Loucy (cell line): ENCODE results near the gene SEMA5A.

Source experiments
- H2AFZ ChIP-seq: fragments of 200-600 bp; sonication (generic); 2 replicates; pipeline ENCODE4 v1.6.0; 2016; ENCODE audit warnings: antibody characterized with exemption, mild to moderate bottlenecking, low read length, moderate library complexity
- H3F3A ChIP-seq: fragments of 200-600 bp; 2 replicates; pipeline ENCODE4 v1.6.0; 2016; ENCODE audit warnings: antibody characterized with exemption, low read depth, mild to moderate bottlenecking
- H3K27me3 ChIP-seq: fragments of 200-600 bp; sonication (generic); 2 replicates; pipeline ENCODE4 v1.6.1; 2014; ENCODE audit warnings: low read length, mild to moderate bottlenecking; ENCODE audit not compliant: insufficient read depth, poor library complexity, severe bottlenecking
- H3K36me3 ChIP-seq: fragments of 200-600 bp; sonication (generic); 2 replicates; pipeline ENCODE4 v1.6.1; 2016; ENCODE audit warnings: low read length; ENCODE audit not compliant: insufficient read depth
- H3K4me1 ChIP-seq: fragments of 200-600 bp; sonication (generic); 2 replicates; pipeline ENCODE4 v1.5.1; 2014; ENCODE audit warnings: low read length, mild to moderate bottlenecking; ENCODE audit not compliant: insufficient read depth, poor library complexity, severe bottlenecking
- H3K4me2 ChIP-seq: fragments of 200-600 bp; sonication (generic); 2 replicates; pipeline ENCODE4 v1.6.0; 2014; ENCODE audit warnings: antibody characterized with exemption, low read length, low read depth, mild to moderate bottlenecking; ENCODE audit not compliant: poor library complexity, severe bottlenecking
- H3K4me3 ChIP-seq: fragments of 200-600 bp; sonication (generic); 2 replicates; pipeline ENCODE4 v1.5.1; 2014; ENCODE audit warnings: low read length, mild to moderate bottlenecking, mixed read lengths; ENCODE audit not compliant: poor library complexity, severe bottlenecking
- H3K79me2 ChIP-seq: fragments of 200-600 bp; sonication (generic); 2 replicates; pipeline ENCODE4 v1.6.1; 2014; ENCODE audit warnings: low read length; ENCODE audit not compliant: insufficient read depth
- H3K9ac ChIP-seq: fragments of 200-600 bp; sonication (generic); 2 replicates; pipeline ENCODE4 v1.6.0; 2014; ENCODE audit warnings: mild to moderate bottlenecking, low read depth, low read length, moderate library complexity; ENCODE audit not compliant: poor library complexity, severe bottlenecking
- H3K9me2 ChIP-seq: fragments of 200-600 bp; sonication (generic); replicated peaks from 2 replicates; pipeline ENCODE4 v1.6.1; 2016; ENCODE audit warnings: low read depth, low read length, mixed read lengths
- H3K9me3 ChIP-seq: fragments of 200-600 bp; sonication (generic); 2 replicates; pipeline ENCODE4 v1.6.1; 2014; ENCODE audit warnings: mild to moderate bottlenecking, antibody characterized with exemption, low read length, low read depth; ENCODE audit not compliant: insufficient read depth
- H4K20me1 ChIP-seq: fragments of 200-600 bp; sonication (generic); 2 replicates; pipeline ENCODE4 v1.6.0; 2014; ENCODE audit warnings: antibody characterized with exemption, low read length, mild to moderate bottlenecking; ENCODE audit not compliant: insufficient read depth, poor library complexity, severe bottlenecking
- CTCF ChIP-seq: fragments of 200-600 bp; sonication (generic); conservative IDR thresholded peaks from 2 replicates; pipeline ENCODE4 v1.5.1; 2014; ENCODE audit warnings: mild to moderate bottlenecking, antibody characterized with exemption, low read length
- EZH2phosphoT487 ChIP-seq: fragments of 200-600 bp; IDR thresholded peaks from 2 replicates; pipeline ENCODE4 v1.6.1; 2018; ENCODE audit warnings: antibody characterized with exemption, mild to moderate bottlenecking, moderate library complexity, borderline replicate concordance

Gene SEMA5A

GRCh38 chr5:9331372-9331771 lies 214.5 kb downstream of the SEMA5A start:
- H3K4me3 ChIP-seq = no peak overlapping the region
- H3K4me2 ChIP-seq = no peak overlapping the region
- no peaks in the 10 kb centered on the region for H3K4me1 ChIP-seq
- no peaks in the 10 kb centered on the region for H3K9me2 ChIP-seq
- no peaks in the 10 kb centered on the region for H3K27me3 ChIP-seq
- no peak overlapping the region for H2AFZ ChIP-seq
- no peak overlapping the region for H3K9ac ChIP-seq
- H3K79me2 ChIP-seq = no peaks in the 10 kb centered on the region
- TF ChIP-seq EZH2phosphoT487 (no peak), CTCF (no peak)
- H3F3A ChIP-seq = no peaks in the 10 kb centered on the region
- no peaks in the 10 kb centered on the region for H4K20me1 ChIP-seq
- H3K9me3 ChIP-seq = no peaks in the 10 kb centered on the region
- no peaks in the 10 kb centered on the region for H3K36me3 ChIP-seq

GRCh38 chr5:9329125-9329524 lies 216.8 kb downstream of the SEMA5A start:
- no peak overlapping the region for H3K9ac ChIP-seq
- H3F3A ChIP-seq = no peaks in the 10 kb centered on the region
- no peak for TF ChIP-seq CTCF
- no peak for TF ChIP-seq EZH2phosphoT487
- no peak overlapping the region for H2AFZ ChIP-seq
- H3K9me2 ChIP-seq = no peaks in the 10 kb centered on the region
- no peaks in the 10 kb centered on the region for H3K79me2 ChIP-seq
- no peaks in the 10 kb centered on the region for H4K20me1 ChIP-seq
- no peaks in the 10 kb centered on the region for H3K9me3 ChIP-seq
- H3K4me1 ChIP-seq = no peaks in the 10 kb centered on the region
- H3K36me3 ChIP-seq = no peaks in the 10 kb centered on the region
- no peaks in the 10 kb centered on the region for H3K27me3 ChIP-seq
- H3K4me3 ChIP-seq = no peak overlapping the region
- no peak overlapping the region for H3K4me2 ChIP-seq

- Histone ChIP-seq H4K20me1 (no peaks in the 10 kb centered on the region), H3K4me2 (no peak overlapping the region), H3K9me2 (no peaks in the 10 kb centered on the region), H3K79me2 (no peaks in the 10 kb centered on the region), H3K9me3 (no peaks in the 10 kb centered on the region), H3K4me1 (no peaks in the 10 kb centered on the region), H3K9ac (no peak overlapping the region), H3K36me3 (no peaks in the 10 kb centered on the region), H3K27me3 (no peaks in the 10 kb centered on the region), H3K4me3 (no peak overlapping the region), H3F3A (no peaks in the 10 kb centered on the region), H2AFZ (no peak overlapping the region)
- TF ChIP-seq EZH2phosphoT487 = no peak
- no peak for TF ChIP-seq CTCF
Measured at GRCh38 chr5:9325549-9325948, 220.3 kb downstream of the SEMA5A start.
